ENCODE measurements around the gene ZNF836.

Gene ZNF836

DNA sequence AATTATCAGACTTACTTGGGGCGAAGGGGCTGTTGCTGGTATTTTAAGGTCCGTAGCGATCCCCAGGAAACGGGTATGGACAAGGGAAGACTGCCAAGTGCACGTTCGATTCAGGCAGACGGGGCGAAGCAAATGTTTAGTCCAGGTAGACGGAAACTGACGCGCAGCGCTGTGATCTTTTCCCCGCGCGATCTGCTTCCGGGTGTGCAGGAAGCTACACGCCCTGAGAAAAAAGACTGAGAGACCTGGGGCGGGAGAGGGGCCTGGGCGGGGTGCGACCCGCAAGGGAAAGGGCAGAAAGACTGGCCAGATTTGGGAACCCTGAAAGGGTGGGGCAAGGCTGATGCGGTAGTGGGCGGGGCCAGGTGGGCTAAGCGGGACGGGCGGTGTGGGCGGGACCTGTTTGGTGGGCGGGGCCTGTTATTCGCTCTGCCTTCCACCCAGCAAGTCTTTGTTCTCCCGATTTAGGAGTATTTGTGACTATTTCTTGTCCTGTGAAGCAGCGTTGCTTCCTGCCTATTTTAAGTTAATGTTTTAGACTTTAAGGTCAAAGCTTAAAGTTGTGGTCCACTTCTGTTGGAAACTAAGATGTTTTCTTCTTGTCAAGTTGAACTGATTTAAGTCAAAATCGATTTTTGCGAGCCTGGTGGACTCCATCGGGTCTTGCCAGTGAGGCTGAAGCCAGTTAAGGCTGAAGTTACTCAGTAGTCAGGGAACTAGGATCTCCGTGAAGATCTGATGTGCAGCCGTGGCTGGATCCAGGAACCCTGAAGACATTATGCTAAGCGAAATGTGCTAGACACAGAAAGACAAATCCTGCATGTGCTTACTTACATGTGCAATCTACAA lies at the start of gene ZNF836:
Gene ZNF836 (minus strand): TSS at position 301 of the 849 bp plus-strand sequence. CDS start 3,549 bp downstream, outside the sequence.
- DNase-seq (ENCODE audit: low spot score) = peak; percentile 88
- in situ Hi-C loops (cut with MboI; ENCODE audit: low pct_unique_long_range_greater_than_20kb, low sequenced_read_pairs, unreplicated experiment) = no loop called here
- TF ChIP-seq CTCF (IDR thresholded peaks at IDR 0.05; ENCODE audit: extremely low read depth, insufficient read depth, missing control alignments) = no peak

- DNase-seq (ENCODE audit: low spot score) = no peak
- in situ Hi-C loops (cut with MboI; ENCODE audit: low pct_unique_long_range_greater_than_20kb, low sequenced_read_pairs, unreplicated experiment) = no loop called here
- TF ChIP-seq CTCF (IDR thresholded peaks at IDR 0.05; ENCODE audit: extremely low read depth, insufficient read depth, missing control alignments) = no peak
These were observed 49.6 kb upstream of the ZNF836 start for GRCh38 chr19:52221031-52221430.

- in situ Hi-C loops (cut with MboI; ENCODE audit: low pct_unique_long_range_greater_than_20kb, low sequenced_read_pairs, unreplicated experiment) = no loop called here
- DNase-seq (ENCODE audit: low spot score) = no peak
- no peak for TF ChIP-seq CTCF (IDR thresholded peaks at IDR 0.05; ENCODE audit: extremely low read depth, insufficient read depth, missing control alignments)
These were observed 48.2 kb upstream of the ZNF836 start for GRCh38 chr19:52219611-52220010.

GRCh38 chr19:52217576-52217975 lies 46.2 kb upstream of the ZNF836 start:
- DNase-seq (ENCODE audit: low spot score) = no peak
- in situ Hi-C loops (cut with MboI; ENCODE audit: low pct_unique_long_range_greater_than_20kb, low sequenced_read_pairs, unreplicated experiment) = no loop called here
- no peak for TF ChIP-seq CTCF (IDR thresholded peaks at IDR 0.05; ENCODE audit: extremely low read depth, insufficient read depth, missing control alignments)

- in situ Hi-C loops (cut with MboI; ENCODE audit: low pct_unique_long_range_greater_than_20kb, low sequenced_read_pairs, unreplicated experiment) = no loop called here
- no peak for DNase-seq (ENCODE audit: low spot score)
- no peak for TF ChIP-seq CTCF (IDR thresholded peaks at IDR 0.05; ENCODE audit: extremely low read depth, insufficient read depth, missing control alignments)
These were observed 45.0 kb upstream of the ZNF836 start for GRCh38 chr19:52216401-52216800.

GRCh38 chr19:52214241-52214640 lies 42.8 kb upstream of the ZNF836 start:
- no peak for DNase-seq (ENCODE audit: low spot score)
- no peak for TF ChIP-seq CTCF (IDR thresholded peaks at IDR 0.05; ENCODE audit: extremely low read depth, insufficient read depth, missing control alignments)
- in situ Hi-C loops (cut with MboI; ENCODE audit: low pct_unique_long_range_greater_than_20kb, low sequenced_read_pairs, unreplicated experiment) = no loop called here
